ENCODE data around the gene NAP1L1. TPM values are rescaled to one million over a fixed set of nuclear protein-coding genes. Genes with fewer than 3 reads are reported as not detected.
"Not testable (repeated sequence)": the region's sequence is repeated elsewhere in the genome, so short reads cannot be mapped to it uniquely, and the experiment has no call there.

The NAP1L1 gene
- total RNA-seq, 1 donor from 2014 or later: 435 TPM

- DNase-seq (ENCODE audit: low spot score): no peak
These were observed 90.3 kb downstream of the NAP1L1 start for GRCh38 chr12:75994069-75994740.

GRCh38 chr12:75991753-75992152 lies 92.7 kb downstream of the NAP1L1 start:
- DNase-seq (ENCODE audit: low spot score): no peak

- no peak for DNase-seq (ENCODE audit: low spot score)
These were observed 94.1 kb downstream of the NAP1L1 start for GRCh38 chr12:75990189-75990912.

GRCh38 chr12:75987709-75988108 lies 96.8 kb downstream of the NAP1L1 start:
- not testable (repeated sequence) for DNase-seq (ENCODE audit: low spot score)

Other genes starting within 250 kb of the NAP1L1 start
- gene PHLDA1, start 52.9 kb downstream of the NAP1L1 start, total RNA-seq: 45.7 TPM

Data from mesenteric fat pad (tissue), 1 donor.